GM12878 (cell line): ENCODE results near the gene ARHGAP26. TPM values are rescaled to one million over a fixed set of nuclear protein-coding genes. Genes with fewer than 3 reads are reported as not detected.
A peak's percentile ranks its signal among the peaks of the same experiment; 100 is the strongest.

Source experiments
- ATAC-seq: fragments of 200-7000 bp; cut with Tn5 transposase; 3 replicates; pipeline ENCODE4 v1.9.1; 2020; ENCODE audit warnings: mild to moderate bottlenecking, moderate library complexity
- BruUV-seq: library from RNA; stranded (reverse); fragments of 400-500 nt; replicated peaks from 2 replicates; lab custom pipeline; 2021; lab: Mats Ljungman, UMichigan
- CTCF ChIA-PET: fragments of 300-600 bp; sonication (Branson Sonifier 250); formaldehyde crosslinking; extraction: SDS; loops from one replicate; lab custom pipeline; 2021; ENCODE audit warnings: inconsistent platforms; lab: Yijun Ruan, JAX
- POLR2A ChIA-PET: fragments of 350-600 bp; formaldehyde crosslinking; extraction: SDS; loops from one replicate; lab custom pipeline; 2021; ENCODE audit warnings: inconsistent platforms; lab: Charles Lee
- RAD21 ChIA-PET: fragments of 300-600 bp; sonication (Branson Sonifier 250); formaldehyde crosslinking; loops from one replicate; lab custom pipeline; 2023; ENCODE audit warnings: antibody characterized with exemption; ENCODE audit not compliant: unreplicated experiment; lab: Charles Lee
- SMC1A ChIA-PET: fragments of 300-600 bp; sonication (Branson Sonifier 250); formaldehyde crosslinking; loops from one replicate; lab custom pipeline; 2023; ENCODE audit not compliant: unreplicated experiment, uncharacterized antibody; lab: Charles Lee
- DNase-seq: peaks from one replicate; pipeline ENCODE4 v3.0.0-alpha.2; 2011; ENCODE audit warnings: low read depth, low spot score
- FAIRE-seq: peaks from 3 replicates; lab custom pipeline; 2011; peaks lifted over from hg19 to GRCh38; lab: Jason Lieb, UNC
- H2AFZ ChIP-seq: 2 replicates; pipeline ENCODE4 v1.6.0; 2011; ENCODE audit warnings: low read depth, low read length, control low read depth; ENCODE audit not compliant: control insufficient read depth
- H3K27ac ChIP-seq: 2 replicates; pipeline ENCODE4 v1.5.1; 2011; ENCODE audit warnings: control low read depth; ENCODE audit not compliant: control insufficient read depth, insufficient read depth
- H3K27me3 ChIP-seq, 2 experiments: replicated peaks in 1 of 2; 2 replicates each; pipeline versions ENCODE4 v1.6.0 to v1.6.1; 2011; ENCODE audit warnings: low read length in 1 of 2; ENCODE audit not compliant: control insufficient read depth in 2 of 2, insufficient read depth in 2 of 2
- H3K36me3 ChIP-seq, 2 experiments: 2 replicates each; pipeline ENCODE4 v1.5.1; 2011; ENCODE audit warnings: low read length in 1 of 2; ENCODE audit not compliant: control insufficient read depth in 2 of 2, insufficient read depth in 2 of 2
- H3K4me1 ChIP-seq: 2 replicates; pipeline ENCODE4 v1.6.1; 2011; ENCODE audit warnings: mild to moderate bottlenecking, low read length, moderate library complexity, mixed read lengths; ENCODE audit not compliant: control insufficient read depth, insufficient read depth
- H3K4me2 ChIP-seq: 2 replicates; pipeline ENCODE4 v1.6.0; 2011; ENCODE audit warnings: control low read depth; ENCODE audit not compliant: control insufficient read depth, insufficient read depth
- H3K4me3 ChIP-seq: fragments of 200-600 bp; sonication (generic); 2 replicates; pipeline ENCODE4 v1.5.1; 2016
- H3K79me2 ChIP-seq: 2 replicates; pipeline ENCODE4 v1.6.0; 2011; ENCODE audit warnings: low read length; ENCODE audit not compliant: control insufficient read depth, insufficient read depth
- H3K9ac ChIP-seq: 2 replicates; pipeline ENCODE4 v1.8.0; 2011; ENCODE audit warnings: low read length, control low read depth, mixed read lengths; ENCODE audit not compliant: control insufficient read depth, insufficient read depth
- H3K9me3 ChIP-seq: replicated peaks from 3 replicates; pipeline ENCODE4 v1.5.1; 2011; ENCODE audit warnings: mild to moderate bottlenecking, low read length; ENCODE audit not compliant: control insufficient read depth, insufficient read depth
- H4K20me1 ChIP-seq: 2 replicates; pipeline ENCODE4 v1.6.0; 2011; ENCODE audit not compliant: control insufficient read depth, insufficient read depth
- ATF7 ChIP-seq: fragments of 450-650 bp; IDR thresholded peaks from 2 replicates; pipeline ENCODE4 v1.6.1; 2016; ENCODE audit warnings: low read depth, mild to moderate bottlenecking
- BMI1 ChIP-seq: fragments of 450-650 bp; IDR thresholded peaks from 2 replicates; pipeline ENCODE4 v1.6.1; 2016; ENCODE audit warnings: mild to moderate bottlenecking, moderate library complexity, borderline replicate concordance
- CREB1 ChIP-seq: IDR thresholded peaks from 2 replicates; pipeline ENCODE4 v1.6.1; 2012; ENCODE audit warnings: low read depth, mild to moderate bottlenecking, inconsistent platforms
- DPF2 ChIP-seq: fragments of 450-650 bp; IDR thresholded peaks from 2 replicates; pipeline ENCODE4 v1.6.1; 2017; ENCODE audit warnings: mild to moderate bottlenecking
- EZH2 ChIP-seq: IDR thresholded peaks from 2 replicates; pipeline ENCODE4 v1.6.1; 2012; ENCODE audit warnings: low read depth, mild to moderate bottlenecking, control low read depth, inconsistent platforms, low read length, borderline replicate concordance; ENCODE audit not compliant: control insufficient read depth
- IKZF2 ChIP-seq, 2 experiments: fragments of 450-650 bp; IDR thresholded peaks; 2 replicates each; pipeline ENCODE4 v1.6.1; 2017; ENCODE audit warnings: mild to moderate bottlenecking in 2 of 2, moderate library complexity in 2 of 2
- MEF2A ChIP-seq: IDR thresholded peaks from 2 replicates; pipeline ENCODE4 v1.6.1; 2011; ENCODE audit warnings: low read depth, mild to moderate bottlenecking, low read length, moderate library complexity; ENCODE audit not compliant: insufficient read depth
- NR2F1 ChIP-seq: fragments of 450-650 bp; conservative IDR thresholded peaks from 2 replicates; pipeline ENCODE4 v1.6.1; 2017; ENCODE audit warnings: mild to moderate bottlenecking
- RCOR1 ChIP-seq: conservative IDR thresholded peaks from 2 replicates; pipeline ENCODE4 v1.6.1; 2012; ENCODE audit warnings: low read depth, low read length, improper control_type of control experiment
- SMAD1 ChIP-seq: fragments of 450-650 bp; IDR thresholded peaks from 2 replicates; pipeline ENCODE4 v1.6.1; 2018; ENCODE audit warnings: mild to moderate bottlenecking, low read depth; ENCODE audit not compliant: partially characterized antibody
- STAT3 ChIP-seq: IDR thresholded peaks from 2 replicates; pipeline ENCODE4 v1.6.1; 2011; ENCODE audit warnings: low read depth, low read length, improper control_type of control experiment
- TAF1 ChIP-seq: IDR thresholded peaks from 2 replicates; pipeline ENCODE4 v1.6.1; 2011; ENCODE audit warnings: mild to moderate bottlenecking, low read depth, low read length, borderline replicate concordance
- TCF3 ChIP-seq: IDR thresholded peaks from 2 replicates; pipeline ENCODE4 v1.6.1; 2012; ENCODE audit warnings: low read depth, mild to moderate bottlenecking, low read length, borderline replicate concordance; ENCODE audit not compliant: insufficient read depth
- WGBS: methylation state at CpG from one replicate; pipeline ENCODE4 v1.1.6; 2016; ENCODE audit warnings: low lambda C conversion rate; ENCODE audit not compliant: insufficient replicate concordance, insufficient coverage; ENCODE audit errors: missing lambda C conversion rate; 5-methylcytosine and 5-hydroxymethylcytosine counted together
- in situ Hi-C: fragments of 300-500 bp; cut with MboI; formaldehyde crosslinking; loops from 9 replicates; pipeline ENCODE4 v1.14.3; 2018; ENCODE audit warnings: mixed read lengths
- intact Hi-C: fragments of 100-400 bp; cut with micrococcal nuclease; formaldehyde crosslinking; loops from one replicate; pipeline ENCODE4 v1.14.2; 2022; ENCODE audit not compliant: unreplicated experiment
- polyA plus RNA-seq, 11 experiments: library from polyadenylated mRNA; depleted of rRNA in 4 of 11; unstranded in 6 of 11; stranded (reverse) in 5 of 11; fragments of >200 nt; fragmentation: Nextera tagmentation in 4 of 11; fragmentation: Illumina TruSeq in 1 of 11; extraction: Ambion mirVana in 4 of 11; extraction: Trizol in 1 of 11; gene quantifications; 1 replicate in 1 of 11; 2 replicates in 10 of 11; pipeline versions ENCODE4 v1.2.1 to v1.2.3, GENCODE V29; 2011 to 2016; ENCODE audit warnings: inconsistent platforms in 2 of 11, missing spikeins in 2 of 11, low read depth in 1 of 11
- total RNA-seq, 4 experiments: library from RNA; depleted of rRNA in 3 of 4; stranded (reverse); fragments of >200 nt in 3 of 4; fragmentation: Illumina TruSeq in 1 of 4; extraction: Trizol in 1 of 4; gene quantifications; 2 replicates each; pipeline versions ENCODE4 v1.2.1 to v1.2.3, GENCODE V29; 2013 to 2021
- TF ChIP-seq, protein P1 (sequence below): fragments of 450-650 bp; IDR thresholded peaks from 2 replicates; pipeline ENCODE4 v1.6.1; 2017; ENCODE audit warnings: mild to moderate bottlenecking, low read depth, inconsistent platforms; ENCODE audit not compliant: poor library complexity, severe bottlenecking
- TF ChIP-seq, protein P2 (sequence below): fragments of 450-650 bp; IDR thresholded peaks from 2 replicates; pipeline ENCODE4 v1.6.1; 2017; ENCODE audit warnings: mild to moderate bottlenecking

ARHGAP26 gene
- total and polyA plus RNA-seq, 10 of the 15 experiments (the other 5 are each of a cell fraction or from before 2014, with no cell fraction given): 9.4 to 41.5 (median 19.3) TPM

DNA sequence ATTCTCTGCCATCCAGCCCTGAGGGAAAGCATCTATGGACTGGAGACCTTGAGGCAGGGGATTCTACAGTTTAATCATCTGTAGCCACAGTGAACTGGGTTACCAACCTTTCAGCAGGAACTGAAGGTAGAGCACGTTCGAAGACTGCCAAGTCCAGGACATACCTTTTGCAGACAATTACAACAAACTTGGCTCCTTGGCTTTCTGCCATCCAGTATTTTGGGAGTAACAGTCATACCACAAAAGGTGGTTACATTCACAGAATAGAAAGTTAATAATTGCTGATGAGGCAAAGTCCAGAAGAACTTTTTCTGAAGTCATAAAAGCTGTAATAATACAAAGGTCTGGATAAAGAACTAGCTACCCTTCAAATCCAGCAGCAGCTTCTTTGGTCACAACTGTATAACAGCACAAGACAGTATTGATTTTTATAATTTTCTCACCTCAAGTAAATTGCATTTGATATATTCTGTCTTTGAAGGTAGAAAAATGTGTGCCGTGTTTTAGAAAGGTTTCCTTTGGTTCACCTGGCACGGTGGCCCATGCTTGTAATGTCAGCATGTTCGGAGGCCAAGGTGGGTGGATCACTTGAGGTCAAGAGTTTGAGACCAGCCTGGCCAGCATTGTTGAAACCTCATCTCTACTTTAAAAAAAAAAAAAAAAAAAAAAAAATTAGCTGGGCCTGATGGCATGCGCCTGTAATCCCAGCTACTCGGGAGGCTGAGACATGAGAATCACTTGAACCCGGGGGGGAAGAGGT lies 396.7 kb downstream of the ARHGAP26 start:
- Histone ChIP-seq H3K4me2 (no peak overlapping the region), H3K4me3 (no peak overlapping the region), H2AFZ (no peak overlapping the region), H3K27ac (no peak overlapping the region), H3K27me3 (no peaks in the 10 kb centered on the region), H3K9me3 (no peaks in the 10 kb centered on the region), H3K36me3 (no peaks in the 10 kb centered on the region; a peak in 2 of 4 replicates), H3K79me2 (no peaks in the 10 kb centered on the region), H4K20me1 (no peaks in the 10 kb centered on the region), H3K4me1 (no peaks in the 10 kb centered on the region; the same call in 1 of the 2 replicates), H3K9ac (no peak overlapping the region)
- ATAC-seq: peak; percentile 80
- ChIA-PET RAD21 (interaction anchor here (0.7 to 5.8 kb wide), 15 partner anchors 8 to 658 kb away, joined by 3 to 44 read pairs (median 4); partner anchors contain the start of gene NR3C1), SMC1A (interaction anchor here (0.5 to 8.7 kb wide), 31 partner anchors 8 to 580 kb away, joined by 3 to 50 read pairs (median 4); no protein-coding TSS in a partner anchor), POLR2A (interaction anchor here (0.6 to 2.6 kb wide), 12 partner anchors 15 to 143 kb away, joined by 3 to 10 read pairs (median 4); no protein-coding TSS in a partner anchor), CTCF (interaction anchor here (0.9 to 4.5 kb wide), 12 partner anchors 7 to 244 kb away, joined by 3 to 20 read pairs (median 4); no protein-coding TSS in a partner anchor)
- intact Hi-C loops (loop anchor here (5.0 kb wide), 1 partner anchor 235 kb away; the partner anchor contains the start of gene NR3C1), in situ Hi-C loops (no loop called here)
- peak; percentile 63 for DNase-seq
- 93% methylated on average over 8 of the region's 8 CpGs for WGBS
- BruUV-seq: no TSS peak
- FAIRE-seq: no peak
- TF ChIP-seq STAT3 (no peak), EZH2 (no peak), RCOR1 (no peak), DPF2 (peak; percentile 62), ATF7 (0 out of 2 replicates have a peak, but pooled peaks have one; percentile 32), CREB1 (no peak), BMI1 (0 out of 2 replicates have a peak, but pooled peaks have one; percentile 19), TAF1 (no peak), NR2F1 (peak; percentile 40; the same call in 1 of the 2 replicates), MEF2A (0 out of 2 replicates have a peak, but pooled peaks have one; percentile 6), TCF3 (no peak), IKZF2 (IDR thresholded peaks at IDR 0.05) (peak; percentile 59 to 60; a peak in 2 of 4 replicates), SMAD1 (peak; percentile 82)
- TF ChIP-seq, protein P1, sequence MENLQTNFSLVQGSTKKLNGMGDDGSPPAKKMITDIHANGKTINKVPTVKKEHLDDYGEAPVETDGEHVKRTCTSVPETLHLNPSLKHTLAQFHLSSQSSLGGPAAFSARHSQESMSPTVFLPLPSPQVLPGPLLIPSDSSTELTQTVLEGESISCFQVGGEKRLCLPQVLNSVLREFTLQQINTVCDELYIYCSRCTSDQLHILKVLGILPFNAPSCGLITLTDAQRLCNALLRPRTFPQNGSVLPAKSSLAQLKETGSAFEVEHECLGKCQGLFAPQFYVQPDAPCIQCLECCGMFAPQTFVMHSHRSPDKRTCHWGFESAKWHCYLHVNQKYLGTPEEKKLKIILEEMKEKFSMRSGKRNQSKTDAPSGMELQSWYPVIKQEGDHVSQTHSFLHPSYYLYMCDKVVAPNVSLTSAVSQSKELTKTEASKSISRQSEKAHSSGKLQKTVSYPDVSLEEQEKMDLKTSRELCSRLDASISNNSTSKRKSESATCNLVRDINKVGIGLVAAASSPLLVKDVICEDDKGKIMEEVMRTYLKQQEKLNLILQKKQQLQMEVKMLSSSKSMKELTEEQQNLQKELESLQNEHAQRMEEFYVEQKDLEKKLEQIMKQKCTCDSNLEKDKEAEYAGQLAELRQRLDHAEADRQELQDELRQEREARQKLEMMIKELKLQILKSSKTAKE: peak; percentile 28
- TF ChIP-seq, protein P2, sequence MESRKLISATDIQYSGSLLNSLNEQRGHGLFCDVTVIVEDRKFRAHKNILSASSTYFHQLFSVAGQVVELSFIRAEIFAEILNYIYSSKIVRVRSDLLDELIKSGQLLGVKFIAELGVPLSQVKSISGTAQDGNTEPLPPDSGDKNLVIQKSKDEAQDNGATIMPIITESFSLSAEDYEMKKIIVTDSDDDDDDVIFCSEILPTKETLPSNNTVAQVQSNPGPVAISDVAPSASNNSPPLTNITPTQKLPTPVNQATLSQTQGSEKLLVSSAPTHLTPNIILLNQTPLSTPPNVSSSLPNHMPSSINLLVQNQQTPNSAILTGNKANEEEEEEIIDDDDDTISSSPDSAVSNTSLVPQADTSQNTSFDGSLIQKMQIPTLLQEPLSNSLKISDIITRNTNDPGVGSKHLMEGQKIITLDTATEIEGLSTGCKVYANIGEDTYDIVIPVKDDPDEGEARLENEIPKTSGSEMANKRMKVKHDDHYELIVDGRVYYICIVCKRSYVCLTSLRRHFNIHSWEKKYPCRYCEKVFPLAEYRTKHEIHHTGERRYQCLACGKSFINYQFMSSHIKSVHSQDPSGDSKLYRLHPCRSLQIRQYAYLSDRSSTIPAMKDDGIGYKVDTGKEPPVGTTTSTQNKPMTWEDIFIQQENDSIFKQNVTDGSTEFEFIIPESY: no peak
